NCI-H226 (cell line): ENCODE data around the gene CALN1.
"Not testable (repeated sequence)": the region's sequence is repeated elsewhere in the genome, so short reads cannot be mapped to it uniquely, and the experiment has no call there.

Experiments
- DNase-seq: peaks from one replicate; pipeline ENCODE4 v3.0.0-alpha.2; 2015

CALN1 gene

GRCh38 chr7:72265071-72265904 is 146.8 kb downstream of the CALN1 start:
- DNase-seq = no peak

DNA sequence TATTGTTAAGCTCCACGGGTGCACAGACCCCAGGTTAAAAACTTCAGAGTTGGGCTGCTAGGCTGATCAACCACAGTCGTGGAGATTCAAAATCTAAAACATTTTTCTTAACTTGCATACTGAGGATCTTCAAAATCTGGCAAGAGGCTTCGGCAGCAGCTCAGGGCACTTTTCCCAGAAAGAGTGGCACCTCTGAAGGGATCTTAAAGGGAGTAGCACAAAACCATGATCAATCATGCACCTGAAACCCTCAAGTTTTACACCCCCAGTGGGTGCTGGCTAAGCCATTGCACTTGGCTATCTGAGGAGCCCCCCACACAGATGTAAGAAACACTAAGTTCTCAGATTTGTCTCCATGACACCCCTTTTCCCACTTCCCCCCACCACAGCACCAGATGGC is 151.7 kb downstream of the CALN1 start:
- no peak for DNase-seq

- DNase-seq = no peak
Measured at GRCh38 chr7:72258074-72258473, 154.1 kb downstream of the CALN1 start.

GRCh38 chr7:72254455-72254854 is 157.7 kb downstream of the CALN1 start:
- no peak for DNase-seq

DNA sequence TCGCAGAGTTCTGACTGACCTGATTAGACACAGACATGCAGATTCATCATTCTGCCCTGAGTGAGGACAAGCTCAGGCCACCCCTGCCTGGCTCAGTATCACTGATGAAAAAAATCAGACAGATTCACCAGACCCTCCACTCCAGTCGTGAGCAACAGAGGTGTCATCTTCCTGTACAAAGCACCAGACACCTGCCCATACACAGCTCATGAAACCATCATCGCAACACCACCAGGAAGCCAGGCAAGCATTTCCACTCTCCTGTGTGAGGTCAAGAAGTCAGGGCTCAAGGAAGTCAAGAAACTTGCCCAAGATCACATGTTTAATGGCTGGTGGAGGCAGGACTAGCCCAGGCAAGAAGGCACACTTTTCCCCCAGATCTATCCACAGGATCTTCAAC is 163.0 kb downstream of the CALN1 start:
- DNase-seq = no peak

- no peak for DNase-seq
Measured at GRCh38 chr7:72244826-72245398, 167.2 kb downstream of the CALN1 start.

DNA sequence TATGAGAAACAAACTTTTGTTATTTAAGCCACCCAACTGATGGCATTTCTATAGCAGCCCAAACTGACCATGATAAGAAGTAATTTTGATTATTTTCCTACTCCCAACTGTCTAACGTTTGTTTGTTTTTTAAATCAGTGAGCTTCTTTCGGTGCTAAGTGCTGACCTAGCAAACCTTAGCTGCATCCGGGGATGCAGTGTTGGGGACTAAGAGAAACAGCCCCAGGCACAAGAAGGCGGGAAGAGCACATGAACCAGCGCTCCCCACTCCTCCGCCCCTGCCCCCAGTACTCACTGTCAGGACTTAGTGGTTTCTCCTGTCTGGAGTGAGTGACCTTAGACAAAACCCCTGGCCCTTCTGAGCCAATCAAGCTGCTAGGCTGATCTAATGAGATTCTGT is 168.8 kb downstream of the CALN1 start:
- DNase-seq = no peak

DNA sequence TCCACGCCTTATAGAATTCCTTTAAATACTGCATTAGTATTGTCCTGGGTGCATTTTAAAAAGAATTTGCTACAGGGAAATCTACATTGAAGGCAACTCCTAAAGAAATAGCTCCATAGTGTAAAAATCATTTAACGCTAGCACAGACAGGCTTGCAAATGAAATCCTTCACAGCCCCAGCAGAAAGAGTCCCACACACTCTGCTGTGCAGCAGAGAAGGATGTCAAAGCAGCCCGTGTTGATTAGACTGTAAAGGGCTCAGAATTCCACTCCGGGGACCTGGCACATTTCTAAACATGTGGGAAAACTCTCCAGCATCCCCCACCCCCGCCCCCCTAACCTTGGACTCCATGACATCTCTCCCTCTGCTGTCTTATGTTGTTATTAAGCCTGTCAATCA is 176.8 kb downstream of the CALN1 start:
- no peak for DNase-seq

GRCh38 chr7:72234086-72234485 is 178.1 kb downstream of the CALN1 start:
- no peak for DNase-seq

DNA sequence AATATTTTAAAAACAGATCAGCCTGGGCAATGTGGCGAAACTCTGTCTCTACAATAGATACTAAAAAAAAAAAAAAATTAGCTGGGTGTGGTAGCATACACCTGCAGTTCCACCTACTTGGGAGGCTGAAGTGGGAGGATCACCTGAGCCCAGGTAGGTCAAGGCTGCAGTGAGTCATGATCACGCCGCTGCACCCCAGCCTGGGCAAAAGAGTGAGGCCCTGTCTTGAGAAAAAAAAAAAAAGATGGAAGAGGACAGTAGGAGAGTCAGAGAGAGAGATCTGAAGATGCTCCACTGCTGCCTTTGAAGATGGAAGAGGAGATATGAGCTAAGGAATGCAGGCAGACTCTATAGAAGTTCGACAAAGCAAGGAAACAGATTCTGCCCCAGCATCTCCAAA is 181.9 kb downstream of the CALN1 start:
- no peak for DNase-seq

GRCh38 chr7:72223351-72223750 is 188.8 kb downstream of the CALN1 start:
- no peak for DNase-seq

DNA sequence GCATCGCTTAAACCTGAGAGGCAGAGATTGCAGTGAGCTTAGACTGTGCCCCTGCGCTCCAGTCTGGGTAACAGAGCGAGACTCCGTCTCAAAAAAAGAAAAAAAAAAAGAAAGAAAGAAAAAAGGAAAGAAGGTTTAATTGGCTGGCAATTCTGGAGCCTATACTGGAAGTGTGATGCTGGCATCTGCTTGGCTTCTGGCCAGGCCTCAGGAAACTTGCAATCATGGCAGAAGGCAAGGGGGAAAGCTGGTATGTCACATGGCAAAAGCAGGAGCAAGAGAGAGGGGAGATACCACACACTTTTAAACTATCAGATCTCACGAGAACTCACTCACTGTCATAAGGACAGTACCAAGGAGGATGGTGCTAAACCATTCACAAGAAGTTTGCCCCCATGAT is 190.0 kb downstream of the CALN1 start:
- no peak for DNase-seq

DNA sequence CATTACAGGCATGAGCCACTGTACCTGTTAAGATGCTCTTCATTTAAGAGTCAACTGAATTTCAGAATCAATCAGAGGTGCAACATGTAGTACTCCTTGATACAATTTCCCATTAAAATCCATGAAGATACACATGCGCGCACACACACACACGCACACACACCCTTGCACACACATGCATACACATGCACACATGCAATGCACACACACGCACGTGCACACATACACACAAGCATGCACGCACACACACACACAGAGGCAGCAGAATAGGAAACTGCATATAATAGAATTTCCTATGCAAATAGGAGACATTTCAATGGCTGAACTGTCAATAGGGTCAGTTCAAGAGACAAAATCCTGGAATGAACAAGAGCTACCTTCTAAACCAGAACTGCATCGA is 192.6 kb downstream of the CALN1 start:
- DNase-seq = no peak

DNA sequence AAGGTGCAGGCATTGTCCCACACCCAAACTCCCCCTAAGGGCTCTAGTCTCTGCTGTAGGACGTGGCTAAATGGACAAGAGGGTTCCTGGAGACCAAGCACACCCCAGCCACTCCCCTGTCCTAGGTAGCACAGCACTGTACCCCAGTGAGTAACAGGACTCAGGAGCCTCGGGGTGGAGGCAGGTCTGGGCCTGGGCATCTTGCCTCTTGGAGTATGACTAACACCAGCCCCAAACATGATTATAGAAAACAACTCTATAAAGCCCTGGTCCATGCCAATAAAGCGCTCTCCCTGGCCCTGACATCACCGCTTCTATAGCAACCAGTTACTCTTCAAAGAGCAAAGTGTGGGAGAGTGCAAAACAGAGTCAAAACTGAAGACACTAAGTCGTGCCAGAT is 195.0 kb downstream of the CALN1 start:
- DNase-seq = no peak

GRCh38 chr7:72213769-72214168 is 198.4 kb downstream of the CALN1 start:
- no peak for DNase-seq

DNA sequence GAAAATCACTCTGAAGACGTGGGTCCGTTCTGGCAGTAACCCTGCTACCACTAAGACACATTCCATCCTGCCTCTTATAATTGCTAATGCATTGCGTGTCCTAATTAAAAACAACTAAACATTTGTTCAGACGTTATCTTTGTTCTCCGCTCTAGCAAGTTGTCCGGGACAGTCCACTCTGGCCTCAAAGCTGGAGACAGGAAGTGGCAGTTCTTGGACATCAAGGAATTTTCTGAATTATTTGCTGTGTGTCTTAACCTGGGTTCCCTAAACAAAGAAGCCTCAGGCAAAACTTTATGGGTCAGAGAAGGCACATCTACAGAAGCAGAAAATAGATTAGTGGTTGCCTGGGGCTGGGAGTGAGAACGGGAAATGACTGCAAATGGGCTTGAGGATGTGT is 199.1 kb downstream of the CALN1 start:
- DNase-seq = no peak

- DNase-seq = no peak
Measured at GRCh38 chr7:72211175-72211574, 201.0 kb downstream of the CALN1 start.

DNA sequence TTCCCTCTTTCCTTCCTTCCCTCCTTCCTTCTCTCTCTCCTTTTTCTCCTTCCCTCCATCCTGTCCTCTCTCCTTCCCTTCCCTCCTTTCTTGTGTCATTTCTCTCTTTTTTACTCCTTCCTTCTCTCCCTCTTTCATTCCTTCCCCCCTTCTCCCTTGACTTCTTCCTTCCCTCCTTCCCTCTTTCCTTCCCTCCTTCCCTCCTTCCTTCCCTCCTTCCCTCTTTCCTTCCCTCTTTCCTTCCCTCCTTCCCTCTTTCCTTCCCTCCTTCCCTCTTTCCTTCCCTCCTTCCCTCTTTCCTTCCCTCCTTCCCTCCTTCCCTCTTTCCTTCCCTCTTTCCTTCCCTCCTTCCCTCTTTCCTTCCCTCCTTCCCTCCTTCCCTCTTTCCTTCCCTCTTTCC is 203.1 kb downstream of the CALN1 start:
- DNase-seq = not testable (repeated sequence)

DNA sequence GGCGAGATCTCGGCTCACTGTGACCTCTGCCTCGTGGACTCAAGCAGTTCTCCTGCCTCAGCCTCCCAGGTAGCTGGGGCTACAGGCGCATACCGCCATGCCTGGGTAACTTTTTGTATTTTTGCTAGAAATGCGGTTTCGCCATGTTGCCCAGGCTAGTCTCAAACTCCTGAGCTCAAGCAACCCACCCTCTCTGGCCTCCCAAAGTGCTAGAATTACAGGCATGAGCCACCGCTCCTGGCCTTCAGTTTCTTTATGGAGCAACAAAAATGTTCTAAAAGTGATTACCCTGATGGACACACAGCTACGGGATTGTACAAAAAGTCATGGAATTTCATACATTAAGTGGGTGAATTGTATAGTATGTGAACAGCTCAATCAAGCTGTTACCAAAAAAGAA is 216.0 kb downstream of the CALN1 start:
- no peak for DNase-seq

GRCh38 chr7:72190919-72191318 is 221.2 kb downstream of the CALN1 start:
- no peak for DNase-seq

DNA sequence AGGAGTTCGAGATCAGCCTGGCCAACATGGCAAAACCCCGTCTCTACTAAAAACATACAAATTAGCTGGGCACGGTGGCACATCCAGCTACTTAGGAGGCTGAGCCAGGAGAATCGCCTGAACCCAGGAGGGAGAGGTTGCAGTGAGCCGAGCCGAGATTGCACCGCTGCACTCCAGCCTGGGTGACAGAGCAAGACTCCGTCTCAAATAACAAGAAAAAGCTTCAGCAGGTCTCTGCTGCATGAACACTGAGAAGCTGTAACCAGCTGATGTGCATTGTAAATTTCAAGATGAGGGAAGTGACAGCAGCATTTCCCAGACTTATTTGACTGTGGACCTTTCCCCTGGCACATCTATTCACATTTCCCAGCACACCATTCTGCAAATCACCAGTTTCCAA is 222.0 kb downstream of the CALN1 start:
- DNase-seq = no peak

DNA sequence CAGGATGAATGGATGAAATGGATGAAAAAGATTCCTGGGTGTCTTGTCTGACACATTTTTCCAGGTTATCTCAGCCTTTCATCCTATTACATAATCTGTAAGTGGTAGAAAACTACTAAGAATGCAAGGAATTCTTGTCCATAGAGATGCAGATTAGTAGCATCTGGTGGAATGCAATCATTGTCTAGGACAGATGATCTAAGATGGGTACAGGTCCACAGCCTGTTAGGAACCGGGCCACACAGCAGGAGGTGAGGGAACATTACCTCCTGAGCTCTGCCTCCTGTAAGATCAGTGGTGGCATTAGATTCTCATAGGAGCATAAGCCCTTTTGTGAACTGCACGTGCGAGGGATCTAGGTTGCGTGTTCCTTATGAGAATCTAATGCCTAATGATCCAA is 225.0 kb downstream of the CALN1 start:
- DNase-seq = no peak

DNA sequence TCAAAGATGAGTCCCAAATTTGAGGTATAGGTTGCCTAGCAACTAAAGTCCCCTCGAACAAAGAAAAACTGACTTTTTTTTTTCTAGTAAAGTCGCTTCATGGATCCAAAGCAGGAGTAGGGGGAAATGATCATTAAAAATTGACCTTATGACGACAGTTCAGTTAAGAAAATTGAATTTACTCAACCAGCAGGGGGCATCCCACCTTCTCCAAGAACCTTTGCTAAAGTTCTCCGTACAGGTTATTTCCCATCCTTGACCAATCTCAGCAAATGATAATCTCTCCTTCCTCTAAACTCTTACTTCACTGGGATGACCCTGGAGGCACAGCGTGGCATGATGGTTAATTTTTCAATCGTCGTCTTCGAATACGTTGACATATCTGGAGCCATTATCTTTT is 228.3 kb downstream of the CALN1 start:
- no peak for DNase-seq

- DNase-seq = no peak
Measured at GRCh38 chr7:72182036-72182435, 230.1 kb downstream of the CALN1 start.

- DNase-seq = no peak
Measured at GRCh38 chr7:72176875-72177274, 235.3 kb downstream of the CALN1 start.
